Suppressor macrophage treated with lipopolysaccharide for 1 hour (primary cell): Measurements from ENCODE around the gene P2RY2.
"Not testable (repeated sequence)": the region's sequence is repeated elsewhere in the genome, so short reads cannot be mapped to it uniquely, and the experiment has no call there.

Experiments
- DNase-seq, 3 donors: peaks; one replicate each; pipeline ENCODE4 v3.0.0-alpha.2; 2020 to 2022

P2RY2 gene

GRCh38 chr11:73188301-73188700, 29.8 kb upstream of the P2RY2 start:
- no peak for DNase-seq

- peak; percentile 77 to 84 (median 78) for DNase-seq
These were observed 28.8 kb upstream of the P2RY2 start for GRCh38 chr11:73189315-73189714.

- DNase-seq, result no peak
These were observed 28.1 kb upstream of the P2RY2 start for GRCh38 chr11:73189723-73190556.

- DNase-seq, result no peak
These were observed 27.6 kb upstream of the P2RY2 start for GRCh38 chr11:73190557-73190885.

- DNase-seq, result no peak
These were observed 26.9 kb upstream of the P2RY2 start for GRCh38 chr11:73191151-73191550.

- DNase-seq, result peak; percentile 21 to 36 (median 31)
These were observed 25.8 kb upstream of the P2RY2 start for GRCh38 chr11:73192272-73192671.

GRCh38 chr11:73193251-73194033, 24.6 kb upstream of the P2RY2 start:
- peak; percentile 35 to 39 (median 37) for DNase-seq

- DNase-seq, result no peak
These were observed 24.0 kb upstream of the P2RY2 start for GRCh38 chr11:73194034-73194507.

GRCh38 chr11:73194593-73194992, 23.5 kb upstream of the P2RY2 start:
- no peak for DNase-seq

GRCh38 chr11:73195191-73196007, 22.7 kb upstream of the P2RY2 start:
- peak in 2 of 3 donors; percentile 35 to 42 for DNase-seq

GRCh38 chr11:73196576-73196975, 21.5 kb upstream of the P2RY2 start:
- no peak for DNase-seq

- DNase-seq, result no peak
These were observed 20.7 kb upstream of the P2RY2 start for GRCh38 chr11:73197348-73197747.

GRCh38 chr11:73197787-73198186, 20.3 kb upstream of the P2RY2 start:
- DNase-seq, result not testable (repeated sequence)

GRCh38 chr11:73198677-73199076, 19.4 kb upstream of the P2RY2 start:
- DNase-seq, result peak in 2 of 3 donors; percentile 35 to 37

- DNase-seq, result no peak
These were observed 18.6 kb upstream of the P2RY2 start for GRCh38 chr11:73199446-73199845.

- DNase-seq, result peak; percentile 67 to 70 (median 67)
These were observed 17.8 kb upstream of the P2RY2 start for GRCh38 chr11:73200256-73200655.

- no peak for DNase-seq
These were observed 16.8 kb upstream of the P2RY2 start for GRCh38 chr11:73201249-73201648.

GRCh38 chr11:73201888-73202780, 15.9 kb upstream of the P2RY2 start:
- no peak for DNase-seq

- DNase-seq, result no peak
These were observed 14.8 kb upstream of the P2RY2 start for GRCh38 chr11:73203322-73203721.

GRCh38 chr11:73203790-73204189, 14.3 kb upstream of the P2RY2 start:
- DNase-seq, result peak; percentile 42 to 55 (median 46)

- DNase-seq, result peak; percentile 91 to 96 (median 96)
These were observed 13.4 kb upstream of the P2RY2 start for GRCh38 chr11:73204711-73205121.
